Right lobe of liver (tissue), 6 donors: ENCODE measurements around the gene STN1. TPM values are rescaled to one million over a fixed set of nuclear protein-coding genes. Genes with fewer than 3 reads are reported as not detected.

Source experiments
- ATAC-seq, 4 donors: fragments of 200-7000 bp; cut with Tn5 transposase; one replicate each; pipeline ENCODE4 v1.9.1; 2020; ENCODE audit warnings: mild to moderate bottlenecking in 4 of 4, moderate library complexity in 4 of 4
- DNase-seq, 3 donors: peaks; one replicate each; pipeline ENCODE4 v3.0.0-alpha.2; 2020
- H3K27ac ChIP-seq, 3 donors: fragments of 200-600 bp; one replicate each; pipeline ENCODE4 v1.8.0; 2022
- H3K27me3 ChIP-seq, 2 donors: fragments of 200-600 bp; one replicate each; pipeline ENCODE4 v1.8.0; 2022
- H3K36me3 ChIP-seq, 4 donors: fragments of 200-600 bp; sonication (generic) in 1 of 4; one replicate each; pipeline versions ENCODE4 v1.5.1 to v1.8.0; 2017 to 2022; ENCODE audit warnings: control low read depth in 1 of 4
- H3K4me1 ChIP-seq, 4 donors: fragments of 200-600 bp; sonication (generic) in 1 of 4; one replicate each; pipeline versions ENCODE4 v1.5.1 to v1.8.0; 2017 to 2022; ENCODE audit warnings: control low read depth in 1 of 4
- H3K4me3 ChIP-seq, 3 donors: fragments of 200-600 bp; one replicate each; pipeline ENCODE4 v1.8.0; 2022
- H3K9me3 ChIP-seq, 4 donors: fragments of 200-600 bp; sonication (generic) in 1 of 4; one replicate each; pipeline versions ENCODE4 v1.5.1 to v1.8.0; 2017 to 2022; ENCODE audit warnings: control low read depth in 1 of 4
- CTCF ChIP-seq, 4 donors: fragments of 200-600 bp in 3 of 4; fragments of 450-650 bp in 1 of 4; IDR thresholded peaks; one replicate each; pipeline versions ENCODE4 v1.5.1 to v1.8.0; 2016 to 2022; ENCODE audit warnings: antibody characterized with exemption in 4 of 4, mild to moderate bottlenecking in 2 of 4
- POLR2A ChIP-seq: fragments of 450-650 bp; IDR thresholded peaks from one replicate; pipeline ENCODE4 v1.6.1; 2017; ENCODE audit warnings: antibody characterized with exemption, mild to moderate bottlenecking
- WGBS: methylation state at CpG from one replicate; pipeline ENCODE4 v1.1.6; 2018; ENCODE audit warnings: low coverage, low lambda C conversion rate; ENCODE audit not compliant: insufficient coverage; ENCODE audit errors: missing lambda C conversion rate; 5-methylcytosine and 5-hydroxymethylcytosine counted together
- intact Hi-C, 2 donors: fragments of 100-400 bp; cut with DNase I; formaldehyde crosslinking; loops; one replicate each; pipeline versions ENCODE4 v1.11.2 to v1.14.1; 2022
- total RNA-seq, 6 experiments: library from RNA; depleted of rRNA in 2 of 6; stranded (reverse); fragments of >200 nt in 2 of 6; fragmentation: NEBNext Ultra II Directional in 3 of 6; extraction: Animal tissue kit (Norgen Biotek cat#: 25700) in 3 of 6; gene quantifications; one replicate each; pipeline versions ENCODE4 v1.1.0 to v1.2.4, GENCODE V29; 2016 to 2023
- donor health status: DM: no; HTN: yes; CAD: no.
- donor health status: DM: no; HTN: no; CAD: no.
- donor health status: DM: no; HTN: no; CAD: no.
- donor health status: DM: no; HTN: yes; CAD: no.
- donor health status: DM: no; HTN: yes; CAD: no.

The STN1 gene
- total RNA-seq, 6 experiments from 2014 or later = 6.1 to 13.3 (median 6.6) TPM

GRCh38 chr10:103889121-103889720 lies 28.8 kb downstream of the STN1 start:
- 42% methylated on average over 2 of the region's 2 CpGs for WGBS

GRCh38 chr10:103888113-103888841 lies 29.7 kb downstream of the STN1 start:
- Histone ChIP-seq H3K36me3 (peaks cover 0 to 18% (median 0%) of the 10 kb centered on the region in 4 donors), H3K27me3 (no peaks in the 10 kb centered on the region), H3K4me1 (peaks cover 0 to 18% (median 0%) of the 10 kb centered on the region in 4 donors), H3K9me3 (no peaks in the 10 kb centered on the region), H3K27ac (peak overlapping the region in 1 of 3 donors; percentile 46), H3K4me3 (no peak overlapping the region)
- TF ChIP-seq CTCF (IDR thresholded peaks at IDR 0.05) (peak; percentile 66 to 90 (median 79)), POLR2A (no peak)
- peak; percentile 84 to 86 (median 85) for ATAC-seq
- DNase-seq = peak; percentile 54 to 69 (median 61)
- WGBS = 7% methylated on average over 6 of the region's 6 CpGs
- intact Hi-C loops = no loop called here

More at GRCh38 chr10:103889121-103889720, 28.8 kb downstream of the STN1 start:
- DNase-seq (no peak), ATAC-seq (peak in 1 of 4 donors; percentile 53)
- Histone ChIP-seq H3K4me3 (no peak overlapping the region), H3K36me3 (peaks cover 0 to 18% (median 0%) of the 10 kb centered on the region in 4 donors), H3K27me3 (no peaks in the 10 kb centered on the region), H3K4me1 (peaks cover 0 to 18% (median 0%) of the 10 kb centered on the region in 4 donors), H3K27ac (peak overlapping the region in 2 of 3 donors; percentile 10 to 46), H3K9me3 (no peaks in the 10 kb centered on the region)
- intact Hi-C loops = no loop called here
- TF ChIP-seq CTCF (IDR thresholded peaks at IDR 0.05) (no peak), POLR2A (no peak)

GRCh38 chr10:103885617-103886016 lies 32.4 kb downstream of the STN1 start:
- Histone ChIP-seq H3K27ac (no peak overlapping the region), H3K9me3 (no peaks in the 10 kb centered on the region), H3K36me3 (peaks cover 0 to 19% (median 0%) of the 10 kb centered on the region in 4 donors), H3K4me1 (peaks cover 0 to 18% (median 0%) of the 10 kb centered on the region in 4 donors), H3K27me3 (no peaks in the 10 kb centered on the region), H3K4me3 (no peak overlapping the region)
- no peak for ATAC-seq
- intact Hi-C loops = no loop called here
- 90% methylated on average over 6 of the region's 6 CpGs for WGBS
- DNase-seq = no peak
- TF ChIP-seq CTCF (IDR thresholded peaks at IDR 0.05) (no peak), POLR2A (no peak)

GRCh38 chr10:103884681-103885139 lies 33.3 kb downstream of the STN1 start:
- 73% methylated on average over 3 of the region's 3 CpGs for WGBS
- no peak overlapping the region for H3K27ac ChIP-seq
- no peak for DNase-seq
- ATAC-seq = peak; percentile 76 to 82 (median 79)
- intact Hi-C loops = loop anchor here in 1 of 2 donors (5.0 kb wide), 1 partner anchor 172 kb away; no protein-coding TSS in a partner anchor
- no peak overlapping the region for H3K4me3 ChIP-seq
- peak; percentile 66 to 79 (median 73) for TF ChIP-seq CTCF (IDR thresholded peaks at IDR 0.05)
- no peak for TF ChIP-seq POLR2A
- no peaks in the 10 kb centered on the region for H3K9me3 ChIP-seq
- peaks cover 0 to 13% (median 0%) of the 10 kb centered on the region in 4 donors for H3K4me1 ChIP-seq
- H3K27me3 ChIP-seq = no peaks in the 10 kb centered on the region
- H3K36me3 ChIP-seq = peaks cover 0 to 19% (median 0%) of the 10 kb centered on the region in 4 donors
